CD1c-positive myeloid dendritic cell (primary cell): ENCODE data around the gene TMEM178A.
A peak's percentile ranks its signal among the peaks of the same experiment; 100 is the strongest.

ENCODE experiments used
- DNase-seq: peaks from one replicate; pipeline ENCODE4 v3.0.0-alpha.2; 2016; ENCODE audit errors: extremely low spot score

The TMEM178A gene

DNA sequence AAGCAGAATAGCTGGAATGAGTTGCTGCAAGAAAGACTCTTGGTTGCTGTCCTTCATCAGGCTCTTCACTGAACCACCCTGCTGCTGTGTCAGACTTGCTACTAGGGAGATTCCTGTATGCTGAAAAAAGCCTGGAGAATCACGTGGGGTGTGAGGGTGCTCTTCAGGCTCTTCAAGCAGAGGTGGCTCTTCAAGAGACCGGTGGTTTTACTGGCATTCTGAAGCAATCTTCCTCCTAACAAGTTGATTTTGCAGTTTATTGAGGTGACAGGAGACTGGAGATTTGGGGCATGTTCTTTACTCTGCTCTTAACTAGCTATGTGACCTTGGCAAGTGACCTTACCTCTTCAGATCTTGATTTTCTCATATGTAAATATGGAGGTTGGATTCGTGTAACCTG lies 14.1 kb downstream of the TMEM178A start:
- no peak for DNase-seq

DNA sequence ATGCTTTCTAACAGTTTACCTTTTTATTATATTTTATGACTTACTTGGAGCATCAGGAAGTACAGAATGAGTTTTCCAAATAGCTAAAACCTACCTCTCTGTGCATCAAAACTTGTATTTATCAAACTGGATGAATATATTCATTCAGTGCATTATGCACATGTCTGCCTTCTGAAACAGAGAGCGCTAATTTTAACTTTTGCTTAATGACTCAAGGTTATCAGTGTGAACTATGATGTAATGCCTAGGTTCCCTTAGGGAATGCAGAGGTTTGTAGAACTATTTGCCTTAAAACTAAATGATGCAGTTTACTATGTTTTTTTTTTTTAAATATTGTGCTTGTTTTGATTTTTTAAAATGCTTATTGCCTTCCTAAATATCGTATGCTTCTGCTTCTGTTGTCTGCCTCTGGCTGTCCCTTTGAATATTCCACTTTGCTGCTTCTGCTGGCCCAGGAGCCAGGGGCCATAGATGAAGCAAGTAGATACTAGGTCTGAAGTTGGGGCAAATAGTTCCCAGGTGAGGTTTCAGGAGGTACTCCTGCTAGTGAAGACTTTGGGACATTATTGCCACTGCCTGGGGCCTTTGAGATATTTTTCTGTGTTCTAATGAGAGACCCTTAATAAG lies 16.5 kb downstream of the TMEM178A start:
- no peak for DNase-seq

DNA sequence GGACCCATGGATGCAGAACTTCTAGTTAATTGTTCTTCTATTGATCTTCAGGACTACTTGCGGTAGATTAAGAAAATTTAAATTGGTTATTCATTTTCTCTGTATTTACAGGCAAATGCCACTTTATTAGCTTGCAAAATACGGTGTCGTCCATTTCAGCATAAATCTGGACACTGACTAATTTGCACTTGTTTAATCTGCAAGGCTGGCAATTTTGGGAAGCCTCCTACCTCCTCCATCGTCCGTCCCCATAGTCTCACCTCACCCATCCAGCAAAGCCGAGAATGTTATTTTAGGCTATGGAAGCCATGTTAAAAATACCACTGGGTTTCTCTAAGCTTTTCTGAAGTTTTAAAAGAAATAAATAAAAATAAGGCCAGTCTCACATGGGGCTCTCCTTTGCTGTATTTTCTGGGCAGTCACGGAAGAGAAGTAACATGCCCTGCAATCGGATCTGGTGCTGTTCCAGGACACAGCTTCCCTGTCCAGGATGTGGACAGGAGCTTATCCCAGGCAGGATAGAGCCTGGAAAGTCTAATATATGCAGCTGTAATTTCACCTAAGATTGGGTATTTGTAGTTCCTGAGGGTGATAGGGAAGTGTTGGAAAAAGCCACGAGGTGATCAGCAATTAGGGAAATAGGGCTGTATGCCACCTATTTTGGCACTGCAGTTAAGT lies 17.4 kb downstream of the TMEM178A start:
- DNase-seq = no peak

DNA sequence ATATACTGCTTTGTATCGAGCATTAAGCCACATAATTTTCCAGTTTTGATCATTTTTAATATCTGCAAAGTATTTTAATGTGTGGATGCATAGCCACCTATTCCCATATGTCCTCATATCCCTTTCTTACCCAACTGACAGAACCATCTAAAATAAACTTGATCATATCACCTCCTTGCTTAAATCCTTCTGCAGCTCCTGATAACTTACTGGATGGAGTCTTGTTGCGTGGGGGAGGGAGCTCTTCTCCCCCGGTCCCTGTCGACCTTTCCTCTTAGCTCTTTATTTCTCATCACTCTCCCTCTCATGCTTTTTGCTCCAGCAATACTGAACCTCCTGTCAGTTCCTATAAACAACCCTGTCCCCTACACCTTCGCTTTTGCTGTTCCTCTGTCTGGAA lies 18.7 kb downstream of the TMEM178A start:
- DNase-seq = no peak

DNA sequence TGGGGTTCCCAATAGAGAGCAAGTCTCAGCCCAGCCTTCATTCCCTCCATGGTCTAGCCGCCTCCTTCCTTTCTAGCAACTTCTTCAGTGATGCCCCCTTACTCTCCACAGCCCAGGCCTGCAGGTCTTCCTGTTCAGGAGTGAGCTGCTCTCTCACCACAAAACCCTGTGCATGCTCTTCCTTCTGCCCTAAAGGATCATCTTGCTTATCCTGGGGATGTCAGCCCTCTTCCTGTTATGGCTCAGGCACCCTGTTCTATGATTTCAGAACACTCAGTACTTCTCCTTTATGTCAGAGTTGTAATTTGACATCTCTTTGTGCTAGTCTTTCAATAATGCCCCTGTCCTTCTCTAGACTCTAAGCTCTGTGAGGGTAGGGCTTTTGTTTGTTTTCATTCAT lies 19.4 kb downstream of the TMEM178A start:
- no peak for DNase-seq

DNA sequence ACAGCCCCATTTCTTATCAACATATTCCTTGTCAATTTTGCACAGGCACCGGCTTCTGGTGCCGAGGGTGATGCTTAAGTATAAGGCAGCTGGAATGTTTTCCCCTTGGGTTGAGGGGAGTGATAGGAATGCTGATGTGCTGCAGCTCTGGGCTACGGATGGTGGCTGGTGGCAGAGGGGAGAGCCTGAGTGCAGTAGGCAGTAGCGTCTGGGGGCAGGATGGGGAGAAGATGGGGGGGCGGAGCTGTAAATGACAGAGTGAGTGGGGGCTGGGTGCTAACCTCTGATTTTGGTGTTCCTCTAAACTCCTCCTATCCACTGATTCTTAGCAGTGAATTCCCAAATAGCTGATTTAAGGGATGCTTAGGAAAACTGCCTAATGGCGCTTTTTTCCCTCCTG lies 20.7 kb downstream of the TMEM178A start:
- no peak for DNase-seq

DNA sequence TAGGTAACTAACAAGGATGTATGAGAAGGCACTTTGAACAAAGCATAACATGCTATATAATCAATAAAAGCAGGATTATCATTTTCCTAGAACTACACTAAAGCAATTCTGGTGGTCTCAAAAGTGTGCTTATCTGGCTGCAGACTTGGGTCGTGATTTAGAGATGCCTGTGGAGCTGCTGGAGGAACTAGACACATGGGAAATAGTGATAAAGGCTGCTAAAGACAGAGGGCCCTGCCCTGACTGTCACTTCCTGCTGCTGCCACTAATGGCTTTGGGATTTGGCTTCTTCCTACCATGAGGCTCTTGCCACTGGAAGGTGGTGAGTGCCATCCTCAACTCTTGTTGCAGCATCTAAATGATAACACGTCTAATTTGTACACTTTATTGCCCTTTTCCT lies 22.5 kb downstream of the TMEM178A start:
- no peak for DNase-seq

DNA sequence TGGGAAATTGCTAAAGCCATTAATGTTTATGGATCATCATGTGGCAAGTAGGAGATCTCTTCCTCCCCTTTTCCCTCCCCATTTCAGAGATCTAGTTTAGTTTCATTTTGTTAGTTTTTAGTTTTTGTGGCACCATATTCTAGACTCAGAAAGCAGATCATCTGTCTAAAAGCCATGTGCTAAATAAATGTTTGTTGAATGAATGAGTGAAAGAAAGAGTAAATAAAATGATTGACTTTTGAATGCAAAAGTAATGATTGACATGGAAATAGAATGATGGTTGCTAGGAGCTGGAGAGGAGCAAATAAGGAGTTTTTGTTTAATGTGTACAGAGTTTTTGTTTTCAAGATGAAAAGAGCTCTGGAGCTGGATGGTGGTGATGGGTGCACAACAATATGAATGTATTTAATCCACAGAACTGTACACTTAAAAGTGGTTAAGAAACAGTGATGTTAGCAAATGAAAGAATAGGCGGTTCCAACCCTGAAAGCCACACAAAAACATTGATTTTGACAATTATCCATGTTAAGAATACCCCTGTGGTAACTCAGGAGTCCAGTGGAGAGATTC lies 23.6 kb downstream of the TMEM178A start:
- DNase-seq = no peak

DNA sequence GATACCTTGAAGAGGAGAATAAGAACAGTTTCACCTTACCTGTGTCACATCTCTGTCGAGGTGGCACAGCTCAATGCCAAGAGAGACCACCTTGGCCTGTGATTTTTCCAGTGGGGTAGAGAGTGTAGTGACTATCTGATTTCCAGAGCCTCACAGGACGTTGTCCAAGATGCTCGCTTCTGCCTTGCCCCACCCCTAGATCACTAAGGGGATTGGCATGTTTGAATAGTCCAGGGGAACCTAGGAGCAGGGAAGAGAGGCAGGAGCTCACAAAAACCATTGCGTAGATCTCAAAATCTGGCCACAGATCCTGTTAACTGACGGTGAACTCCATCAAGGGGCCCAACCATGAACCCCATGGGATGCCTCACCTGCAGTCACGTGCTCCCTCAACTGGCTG lies 24.2 kb downstream of the TMEM178A start:
- no peak for DNase-seq

DNA sequence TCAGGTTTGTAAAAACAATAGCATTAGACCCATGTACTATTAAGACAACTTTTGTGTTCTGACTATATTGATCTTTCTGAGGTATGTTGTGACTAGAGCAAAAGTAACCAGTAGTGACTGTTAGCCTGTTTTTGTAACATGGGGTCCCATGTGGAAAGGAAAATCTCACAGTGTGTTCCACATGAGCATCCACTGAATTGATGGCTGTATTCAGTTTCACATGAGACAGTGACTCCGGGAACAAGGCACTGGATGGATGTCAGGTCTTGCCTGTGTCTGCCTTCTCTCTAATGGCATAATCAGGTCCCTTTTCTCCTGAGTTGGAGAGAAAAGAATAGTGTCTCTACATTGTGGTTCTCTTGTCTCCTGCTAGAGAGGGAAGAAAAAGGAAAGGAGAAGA lies 27.5 kb downstream of the TMEM178A start:
- DNase-seq = no peak

DNA sequence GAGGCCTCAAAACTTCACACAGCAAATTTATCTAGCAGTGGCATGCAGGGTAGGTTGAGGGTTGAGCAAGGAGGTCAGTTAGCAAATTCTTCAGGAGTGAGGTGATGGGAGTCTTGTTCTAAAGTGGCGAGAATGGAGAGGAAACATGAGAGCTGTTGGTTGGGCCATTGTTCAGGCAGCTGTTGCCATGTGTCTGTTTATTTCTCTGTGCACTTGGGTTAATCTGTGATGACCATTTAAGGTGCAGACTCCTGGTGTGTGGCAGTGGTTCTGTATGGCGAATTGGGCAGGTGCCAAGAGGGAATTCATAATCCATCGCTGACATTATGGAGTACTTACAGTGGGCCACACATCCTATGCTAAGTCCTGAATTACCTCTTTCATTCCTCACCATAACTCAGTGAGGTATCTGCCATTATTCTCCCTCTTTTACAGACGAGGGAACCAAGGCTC lies 30.4 kb downstream of the TMEM178A start:
- DNase-seq = no peak

DNA sequence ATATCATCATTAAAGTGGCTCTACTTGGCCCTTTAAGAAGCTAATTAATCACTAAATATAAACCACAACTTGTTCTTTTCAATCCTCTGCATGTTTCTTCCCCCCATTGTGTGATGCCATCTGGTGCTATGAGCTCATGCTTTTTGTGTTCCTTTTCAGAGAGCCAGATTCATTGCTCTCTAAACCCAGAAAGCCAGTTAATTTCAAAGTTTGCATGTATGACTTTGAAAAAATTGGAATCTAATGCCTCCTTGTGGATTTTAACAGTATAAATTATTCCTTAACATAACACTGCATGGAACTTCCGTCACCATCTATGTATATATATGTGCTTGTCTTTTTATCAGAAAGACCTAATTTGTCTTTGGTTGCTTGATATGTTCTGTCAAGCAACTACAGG lies 31.1 kb downstream of the TMEM178A start:
- peak; percentile 1 for DNase-seq

DNA sequence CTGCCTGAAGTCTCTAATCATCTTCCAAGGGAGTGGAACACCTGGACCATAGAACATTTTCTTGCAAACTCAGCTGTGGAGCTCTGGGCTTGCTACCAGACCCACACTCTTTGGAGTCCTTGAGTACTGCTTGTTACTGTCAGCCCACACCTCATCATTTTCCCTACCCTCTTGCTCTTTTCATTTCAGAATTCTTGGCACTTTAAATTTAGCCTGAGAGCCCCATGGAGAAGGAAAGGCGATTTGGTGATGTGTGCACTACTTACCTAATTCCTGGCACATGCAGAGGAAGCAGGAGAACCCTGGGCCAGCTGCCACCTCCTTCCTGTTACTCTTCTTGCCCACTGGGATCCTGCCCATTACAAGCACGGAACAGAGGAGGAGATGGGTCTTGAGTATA lies 31.7 kb downstream of the TMEM178A start:
- no peak for DNase-seq

DNA sequence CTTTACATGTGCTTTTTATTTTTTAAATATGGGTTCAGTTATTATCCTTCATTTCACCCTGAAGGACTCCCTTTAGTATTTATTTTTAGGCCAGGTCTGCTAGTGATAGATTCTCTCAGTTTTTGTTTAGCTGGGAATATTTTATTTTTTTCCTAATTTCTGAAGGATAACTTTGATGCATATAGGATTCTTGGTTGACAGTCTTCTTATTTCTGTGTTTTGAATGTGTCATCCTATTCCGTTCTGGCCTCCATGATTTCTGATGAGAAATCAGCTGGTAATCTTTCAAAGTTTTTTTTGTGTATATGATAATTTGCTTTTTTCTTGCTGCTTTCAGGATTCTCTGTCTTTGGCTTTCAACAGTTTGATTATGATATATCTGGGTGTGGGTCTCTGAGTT lies 35.4 kb downstream of the TMEM178A start:
- DNase-seq = no peak

DNA sequence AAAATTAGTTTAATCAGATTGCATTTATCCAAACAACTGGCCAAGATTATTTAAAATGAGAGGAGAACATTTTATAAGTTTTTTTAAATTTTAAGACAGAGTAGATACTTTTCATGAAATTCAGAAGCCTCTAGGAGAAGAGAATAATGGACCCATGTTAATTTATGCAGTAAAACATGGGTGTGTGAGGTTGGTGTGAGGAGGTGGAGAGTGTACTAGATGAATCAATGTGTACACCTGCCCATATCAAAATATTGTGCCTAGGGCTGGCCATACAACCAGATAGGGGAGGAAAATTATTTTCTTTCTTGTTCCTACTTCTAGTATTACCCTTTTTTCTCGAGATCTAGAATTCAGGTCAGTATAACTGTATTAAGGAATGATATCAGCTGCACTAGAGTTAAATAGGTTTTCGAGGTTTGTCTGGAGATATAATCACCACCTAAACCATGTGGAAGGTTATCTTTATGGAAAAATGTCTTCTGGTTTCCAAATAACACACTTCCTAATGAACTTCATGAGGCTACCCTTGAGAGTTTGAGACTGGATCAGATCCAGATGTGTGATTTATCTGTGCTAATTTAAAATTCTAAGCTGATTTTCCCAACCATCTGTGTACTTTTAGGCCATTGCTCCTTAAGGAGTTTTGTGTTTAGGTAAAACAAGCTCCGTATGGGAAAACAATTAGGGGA lies 37.6 kb downstream of the TMEM178A start:
- no peak for DNase-seq

DNA sequence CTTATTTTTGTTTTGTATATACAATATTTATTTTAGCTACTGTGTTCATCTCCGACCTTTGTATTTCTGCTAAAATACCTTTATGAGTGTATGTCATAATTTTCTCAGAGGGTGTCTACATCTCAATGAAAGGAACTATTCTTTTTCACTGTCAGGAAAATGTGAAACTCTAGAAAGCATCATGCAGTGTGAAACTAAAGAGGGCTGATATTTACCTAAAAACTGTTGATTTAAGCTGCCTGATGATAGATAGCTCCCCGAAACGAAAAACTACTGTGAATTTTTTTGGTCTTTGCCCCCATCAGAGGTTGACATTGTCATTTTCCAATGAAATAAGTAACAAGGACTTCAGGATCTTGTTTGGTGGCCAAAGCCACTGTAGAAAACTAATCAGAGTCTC lies 38.8 kb downstream of the TMEM178A start:
- DNase-seq = no peak

DNA sequence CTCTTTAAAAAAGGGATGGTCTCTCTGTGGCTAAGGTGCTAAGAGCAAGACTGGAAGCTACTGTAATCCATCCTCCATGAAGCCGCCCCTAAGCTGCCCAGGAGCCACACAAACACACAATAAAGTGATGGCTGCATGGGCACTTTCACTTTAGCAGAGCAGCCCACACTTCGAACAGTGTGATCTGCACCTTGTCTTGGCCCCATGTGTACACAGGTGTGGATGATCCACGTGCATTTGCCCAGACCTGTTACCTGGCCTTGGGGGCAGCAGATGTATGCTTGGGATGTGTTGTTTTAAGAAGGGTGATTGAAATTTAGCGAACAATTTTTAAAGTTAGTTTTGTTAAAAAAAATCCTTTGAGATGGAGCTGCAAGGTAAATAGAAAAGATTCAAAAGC lies 39.9 kb downstream of the TMEM178A start:
- no peak for DNase-seq

DNA sequence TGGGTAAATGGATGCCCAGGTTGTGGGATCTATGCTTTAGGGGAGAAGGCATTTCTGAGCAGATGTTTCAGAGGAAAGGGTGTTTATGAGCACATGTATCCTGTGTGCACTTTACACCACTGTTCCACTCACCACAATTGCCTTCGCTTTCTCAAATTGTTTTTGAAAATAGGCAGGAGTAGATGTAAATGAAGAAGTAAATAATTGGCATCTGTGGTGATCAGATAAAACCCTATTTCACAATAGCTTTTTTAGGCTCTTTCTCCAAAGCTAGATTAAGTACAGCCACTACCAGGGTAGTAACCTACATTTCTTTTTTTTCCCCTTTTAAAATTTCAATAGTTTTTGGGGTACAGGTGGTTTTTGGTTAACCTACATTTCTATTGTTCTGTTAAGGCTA lies 40.6 kb downstream of the TMEM178A start:
- no peak for DNase-seq

DNA sequence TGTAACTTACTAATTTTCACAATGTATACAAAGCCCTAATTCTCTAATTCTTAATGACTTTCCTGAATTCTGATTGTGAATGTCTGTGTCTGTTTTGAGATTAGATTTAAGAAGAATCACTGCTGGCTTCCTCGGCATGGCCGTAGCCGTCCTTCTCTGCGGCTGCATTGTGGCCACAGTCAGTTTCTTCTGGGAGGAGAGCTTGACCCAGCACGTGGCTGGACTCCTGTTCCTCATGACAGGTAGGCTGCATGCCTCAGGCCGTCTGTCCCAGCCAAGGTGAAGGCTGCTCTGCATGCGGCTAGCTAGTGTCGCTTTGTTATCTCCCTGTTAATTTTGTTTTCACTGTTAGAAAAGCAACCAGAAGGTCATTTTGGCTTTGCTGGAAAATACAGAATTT lies 41.2 kb downstream of the TMEM178A start:
- DNase-seq = no peak

DNA sequence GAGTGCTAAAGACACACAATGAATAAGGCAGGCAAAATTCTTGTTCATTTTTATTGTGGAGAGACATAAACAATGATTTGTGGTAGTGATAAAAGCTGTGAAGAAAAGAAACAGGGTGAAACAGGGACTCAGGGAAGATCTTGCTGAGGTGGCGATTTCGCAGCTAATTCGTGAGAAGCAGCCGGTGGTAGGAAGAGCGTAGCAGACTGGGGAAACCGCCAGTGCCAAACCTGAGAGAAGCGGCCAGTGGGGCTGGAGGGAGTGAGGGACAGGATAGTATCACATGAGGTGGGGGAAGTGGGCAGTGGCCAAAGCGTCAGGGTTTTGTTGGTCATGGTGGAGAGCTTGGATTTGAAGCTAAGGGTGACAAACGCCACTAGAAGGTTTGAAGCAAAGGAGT lies 42.3 kb downstream of the TMEM178A start:
- DNase-seq = no peak

DNA sequence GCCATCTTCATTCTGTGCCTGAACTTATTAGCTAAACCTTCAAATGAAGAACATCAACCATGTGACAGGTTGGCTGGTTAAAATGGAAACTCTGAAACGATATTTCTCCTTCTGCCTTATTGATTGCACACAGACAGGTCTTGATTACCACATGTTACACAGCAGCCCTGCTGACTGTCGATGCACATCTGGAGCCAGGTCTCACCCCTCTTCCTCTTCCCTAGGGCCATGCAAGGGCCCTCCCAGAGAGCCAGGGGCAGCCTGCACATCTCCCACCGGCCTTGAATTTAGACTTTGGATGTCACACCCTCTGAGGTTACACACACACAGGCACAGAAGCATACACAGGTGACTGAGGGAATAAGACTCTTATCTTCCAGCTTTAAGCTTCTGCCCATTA lies 45.1 kb downstream of the TMEM178A start:
- no peak for DNase-seq

DNA sequence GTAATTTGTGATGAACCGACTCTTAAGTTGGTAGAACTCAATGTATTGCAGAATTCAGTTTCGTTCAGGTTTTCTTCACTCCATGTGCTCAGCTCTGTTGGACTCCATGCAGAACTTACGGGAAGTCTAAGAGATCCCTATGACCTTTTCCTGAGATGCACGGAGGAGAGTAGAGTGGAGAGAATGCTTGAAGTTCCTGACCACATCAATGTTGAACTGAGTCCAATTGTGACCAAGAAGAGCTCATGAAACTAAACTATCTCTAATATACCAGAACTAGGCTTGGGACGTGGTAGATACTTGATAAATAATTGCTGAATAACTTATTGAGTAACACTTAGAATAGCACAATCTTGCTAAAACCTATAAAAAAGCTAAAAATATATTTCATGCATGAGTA lies 47.2 kb downstream of the TMEM178A start:
- DNase-seq = no peak

DNA sequence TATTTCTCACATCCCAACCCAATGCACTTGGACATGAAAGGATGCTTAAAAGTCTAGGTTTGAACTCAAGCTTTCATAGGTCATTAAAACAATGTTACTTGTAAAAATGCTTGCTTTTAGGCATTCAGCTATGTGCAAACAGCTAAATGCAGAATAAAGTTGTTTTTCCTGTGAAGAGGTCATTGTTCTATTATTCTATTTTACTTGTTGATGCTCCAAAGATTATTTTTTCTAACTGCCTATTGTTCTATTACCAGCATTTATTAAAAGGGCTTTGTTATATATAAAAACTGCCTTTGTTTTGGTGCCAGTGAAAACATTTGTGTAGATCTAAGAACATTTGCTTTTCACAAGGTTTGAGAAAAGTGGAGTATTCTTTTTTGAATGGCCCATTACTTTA lies 49.4 kb downstream of the TMEM178A start:
- no peak for DNase-seq
